ENCODE measurements around the gene ANO1. TPM values are rescaled to one million over a fixed set of nuclear protein-coding genes. Genes with fewer than 3 reads are reported as not detected.

The ANO1 gene
- total and polyA plus RNA-seq, 2 donors (not counting 1 experiment from before 2014, with no cell fraction given) = not detected

GRCh38 chr11:70085815-70086769, 8.0 kb downstream of the ANO1 start:
- no peaks in the 10 kb centered on the region for H3K9me3 ChIP-seq (ENCODE audit: control extremely low read depth in 1 of 3, control insufficient read depth in 2 of 3, insufficient read depth in 1 of 3, low read length in 2 of 3)
- H3K9ac ChIP-seq (ENCODE audit: low read length) = no peak overlapping the region
- Mint-ChIP-seq H3K9me3 (ENCODE audit: insufficient read depth) (no peaks in the 10 kb centered on the region), H3K4me1 (no peaks in the 10 kb centered on the region), H3K27ac (no peak overlapping the region), H3K27me3 (peaks cover 10% of the 10 kb centered on the region), H3K4me3 (no peak overlapping the region)
- no peaks in the 10 kb centered on the region for H3K4me1 ChIP-seq (ENCODE audit: control insufficient read depth in 2 of 2, insufficient read depth in 2 of 2, low read length in 2 of 2)
- no peak overlapping the region for H3K4me3 ChIP-seq (ENCODE audit: control extremely low read depth in 1 of 5, extremely low read depth in 1 of 5, insufficient read depth in 1 of 5, low read depth in 2 of 5, low read length in 4 of 5)
- no peak overlapping the region for H3K27ac ChIP-seq (ENCODE audit: low read length in 2 of 2)
- intact Hi-C loops (cut with micrococcal nuclease) = no loop called here
- no peaks in the 10 kb centered on the region for H3K27me3 ChIP-seq (replicated peaks in 1 of 4; ENCODE audit: control extremely low read depth in 1 of 4, control insufficient read depth in 3 of 4, insufficient read depth in 4 of 4, low read length in 3 of 4)
- H2AFZ ChIP-seq (ENCODE audit: insufficient read depth, low read depth, low read length, poor library complexity, severe bottlenecking) = no peak overlapping the region
- H3K79me2 ChIP-seq (ENCODE audit: control insufficient read depth, insufficient read depth, low read length) = no peaks in the 10 kb centered on the region
- WGBS (ENCODE audit: insufficient coverage) = 80% methylated on average over 30 of the region's 30 CpGs
- H3K36me3 ChIP-seq (replicated peaks in 1 of 2; ENCODE audit: control extremely low read depth in 1 of 2, control insufficient read depth in 1 of 2, extremely low read depth in 1 of 2, insufficient read depth in 2 of 2, low read length in 1 of 2) = no peaks in the 10 kb centered on the region
- no peak for TF ChIP-seq CTCF (IDR thresholded peaks at IDR 0.05)
- no peak for TF ChIP-seq EZH2 (IDR thresholded peaks at IDR 0.05; ENCODE audit: borderline replicate concordance, insufficient read depth, low read depth, low read length, poor library complexity, severe bottlenecking)
- DNase-seq (no peak), ATAC-seq (ENCODE audit: low read depth) (no peak)
- H3K4me2 ChIP-seq (replicated peaks; ENCODE audit: low read depth, low read length, poor library complexity, severe bottlenecking) = no peak overlapping the region
- ChIA-PET CTCF (no interaction called here), POLR2A (no interaction called here)
- no peaks in the 10 kb centered on the region for H4K20me1 ChIP-seq (ENCODE audit: control insufficient read depth, insufficient read depth, low read length, poor library complexity, severe bottlenecking)

- Histone ChIP-seq H3K27me3 (replicated peaks in 1 of 4; ENCODE audit: control extremely low read depth in 1 of 4, control insufficient read depth in 3 of 4, insufficient read depth in 4 of 4, low read length in 3 of 4) (no peaks in the 10 kb centered on the region), H3K9me3 (ENCODE audit: control extremely low read depth in 1 of 3, control insufficient read depth in 2 of 3, insufficient read depth in 1 of 3, low read length in 2 of 3) (no peaks in the 10 kb centered on the region), H3K4me1 (ENCODE audit: control insufficient read depth in 2 of 2, insufficient read depth in 2 of 2, low read length in 2 of 2) (no peaks in the 10 kb centered on the region), H3K27ac (ENCODE audit: low read length in 2 of 2) (no peak overlapping the region), H3K79me2 (ENCODE audit: control insufficient read depth, insufficient read depth, low read length) (no peaks in the 10 kb centered on the region), H3K9ac (ENCODE audit: low read length) (no peak overlapping the region), H3K4me3 (ENCODE audit: control extremely low read depth in 1 of 5, extremely low read depth in 1 of 5, insufficient read depth in 1 of 5, low read depth in 2 of 5, low read length in 4 of 5) (no peak overlapping the region), H2AFZ (ENCODE audit: insufficient read depth, low read depth, low read length, poor library complexity, severe bottlenecking) (no peak overlapping the region), H3K36me3 (replicated peaks in 1 of 2; ENCODE audit: control extremely low read depth in 1 of 2, control insufficient read depth in 1 of 2, extremely low read depth in 1 of 2, insufficient read depth in 2 of 2, low read length in 1 of 2) (no peaks in the 10 kb centered on the region), H4K20me1 (ENCODE audit: control insufficient read depth, insufficient read depth, low read length, poor library complexity, severe bottlenecking) (no peaks in the 10 kb centered on the region), H3K4me2 (replicated peaks; ENCODE audit: low read depth, low read length, poor library complexity, severe bottlenecking) (no peak overlapping the region)
- ChIA-PET CTCF (no interaction called here), POLR2A (no interaction called here)
- Mint-ChIP-seq H3K27ac (no peak overlapping the region), H3K4me1 (no peaks in the 10 kb centered on the region), H3K4me3 (no peak overlapping the region), H3K27me3 (peaks cover 9% of the 10 kb centered on the region), H3K9me3 (ENCODE audit: insufficient read depth) (no peaks in the 10 kb centered on the region)
- ATAC-seq (ENCODE audit: low read depth) (no peak), DNase-seq (no peak)
- 57% methylated on average over 21 of the region's 32 CpGs for WGBS (ENCODE audit: insufficient coverage)
- intact Hi-C loops (cut with micrococcal nuclease) = no loop called here
- no peak for TF ChIP-seq CTCF (IDR thresholded peaks at IDR 0.05)
- no peak for TF ChIP-seq EZH2 (IDR thresholded peaks at IDR 0.05; ENCODE audit: borderline replicate concordance, insufficient read depth, low read depth, low read length, poor library complexity, severe bottlenecking)
Measured at GRCh38 chr11:70087446-70088167, 9.5 kb downstream of the ANO1 start.

Data from B cell (primary cell).